Measurements from ENCODE around the gene HCFC2. TPM values are rescaled to one million over a fixed set of nuclear protein-coding genes. Genes with fewer than 3 reads are reported as not detected.

HCFC2 gene
- polyA plus RNA-seq, 1 of the 3 experiments (the other 2 are of a cell fraction) = 5.2 TPM

GRCh38 chr12:104147346-104147745 is 83.0 kb downstream of the HCFC2 start (continued):
- TF ChIP-seq, protein P1, sequence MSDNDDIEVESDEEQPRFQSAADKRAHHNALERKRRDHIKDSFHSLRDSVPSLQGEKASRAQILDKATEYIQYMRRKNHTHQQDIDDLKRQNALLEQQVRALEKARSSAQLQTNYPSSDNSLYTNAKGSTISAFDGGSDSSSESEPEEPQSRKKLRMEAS (IDR thresholded peaks at IDR 0.05; ENCODE audit: low read depth) = no peak
- TF ChIP-seq REST (IDR thresholded peaks at IDR 0.05; ENCODE audit: low read depth, low read length) = no peak
- no peak for TF ChIP-seq NRF1 (IDR thresholded peaks at IDR 0.05; ENCODE audit: low read depth, low read length)
- TF ChIP-seq, protein P2, sequence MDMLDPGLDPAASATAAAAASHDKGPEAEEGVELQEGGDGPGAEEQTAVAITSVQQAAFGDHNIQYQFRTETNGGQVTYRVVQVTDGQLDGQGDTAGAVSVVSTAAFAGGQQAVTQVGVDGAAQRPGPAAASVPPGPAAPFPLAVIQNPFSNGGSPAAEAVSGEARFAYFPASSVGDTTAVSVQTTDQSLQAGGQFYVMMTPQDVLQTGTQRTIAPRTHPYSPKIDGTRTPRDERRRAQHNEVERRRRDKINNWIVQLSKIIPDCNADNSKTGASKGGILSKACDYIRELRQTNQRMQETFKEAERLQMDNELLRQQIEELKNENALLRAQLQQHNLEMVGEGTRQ (IDR thresholded peaks at IDR 0.05; ENCODE audit: borderline replicate concordance, low read depth, low read length) = no peak
- no peak for TF ChIP-seq MXI1 (IDR thresholded peaks at IDR 0.05; ENCODE audit: low read depth, low read length)

DNA sequence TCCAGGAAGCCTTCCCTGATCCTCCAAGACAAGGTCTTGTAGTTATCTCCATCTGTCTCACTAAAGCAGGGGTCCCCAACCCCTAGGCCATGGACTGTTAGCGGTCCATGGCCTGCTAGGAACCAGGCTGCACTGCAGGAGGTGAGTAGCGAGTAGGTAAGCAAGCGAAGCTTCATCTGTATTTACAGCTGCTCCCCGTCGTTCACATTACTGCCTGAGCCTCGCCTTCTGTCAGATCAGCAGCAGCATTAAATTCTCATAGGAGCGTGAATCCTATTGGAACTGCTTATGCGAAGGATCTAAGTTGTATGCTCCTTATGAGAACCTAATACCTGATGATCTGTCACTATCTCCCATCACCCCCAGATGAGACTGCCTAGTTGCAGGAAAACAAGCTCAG is 86.1 kb downstream of the HCFC2 start:
- WGBS (ENCODE audit: low lambda C conversion rate) = 89% methylated on average over 8 of the region's 8 CpGs
- no peak overlapping the region for H3K9ac ChIP-seq
- H3K27ac ChIP-seq (ENCODE audit: low read depth in 2 of 2, low read length in 1 of 2) = no peak overlapping the region
- no peaks in the 10 kb centered on the region for H3K36me3 ChIP-seq (replicated peaks in 1 of 2; ENCODE audit: control insufficient read depth in 1 of 2, insufficient read depth in 2 of 2, low read length in 1 of 2)
- no peak overlapping the region for H2AFZ ChIP-seq (ENCODE audit: low read depth)
- CTCF ChIA-PET = no interaction called here
- H3K4me1 ChIP-seq (ENCODE audit: control insufficient read depth in 1 of 2, insufficient read depth in 2 of 2, low read depth in 1 of 2, low read length in 1 of 2) = peaks cover 0 to 4% of the 10 kb centered on the region in 2 experiments; a peak in 1 of 4 replicates
- H3K4me2 ChIP-seq = no peak overlapping the region
- H4K20me1 ChIP-seq (ENCODE audit: insufficient read depth) = no peaks in the 10 kb centered on the region
- POLR2A ChIA-PET = no interaction called here
- H3K27me3 ChIP-seq (ENCODE audit: insufficient read depth) = no peaks in the 10 kb centered on the region
- DNase-seq = no peak
- H3K4me3 ChIP-seq (ENCODE audit: low read depth in 2 of 2, low read length in 1 of 2) = no peak overlapping the region
- no peaks in the 10 kb centered on the region for H3K9me3 ChIP-seq
- H3K79me2 ChIP-seq (ENCODE audit: insufficient read depth) = no peaks in the 10 kb centered on the region
- H3K9me2 ChIP-seq = no peaks in the 10 kb centered on the region
- no peaks in the 10 kb centered on the region for H3F3A ChIP-seq (replicated peaks; ENCODE audit: insufficient read depth)
- TF ChIP-seq USF1 (IDR thresholded peaks at IDR 0.05; ENCODE audit: borderline replicate concordance, low read depth) (no peak), FOXJ3 (CRISPR knock-in tag; IDR thresholded peaks at IDR 0.05) (no peak), GATA2 (CRISPR knock-in tag; IDR thresholded peaks at IDR 0.05) (no peak), EZH2phosphoT487 (IDR thresholded peaks at IDR 0.05; ENCODE audit: borderline replicate concordance, low read depth) (no peak), NRF1 (IDR thresholded peaks at IDR 0.05; ENCODE audit: low read depth, low read length) (no peak), MXI1 (IDR thresholded peaks at IDR 0.05; ENCODE audit: low read depth, low read length) (no peak), MEF2A (IDR thresholded peaks at IDR 0.05; ENCODE audit: borderline replicate concordance, low read depth) (no peak), TEAD4 (IDR thresholded peaks at IDR 0.05; ENCODE audit: borderline replicate concordance, insufficient read depth) (no peak), RXRA (IDR thresholded peaks at IDR 0.05; ENCODE audit: borderline replicate concordance, low read depth) (no peak), POLR2AphosphoS5 (IDR thresholded peaks at IDR 0.05; ENCODE audit: low read depth, low read length) (no peak), ZBTB33 (IDR thresholded peaks at IDR 0.05; ENCODE audit: borderline replicate concordance, low read depth) (no peak), GABPA (IDR thresholded peaks at IDR 0.05; ENCODE audit: low read depth) (no peak), RCOR1 (IDR thresholded peaks at IDR 0.05; ENCODE audit: low read length) (no peak), REST (IDR thresholded peaks at IDR 0.05; ENCODE audit: low read depth, low read length) (no peak)
- TF ChIP-seq, protein P2 (IDR thresholded peaks at IDR 0.05; ENCODE audit: borderline replicate concordance, low read depth, low read length) = no peak
- TF ChIP-seq, protein P1 (IDR thresholded peaks at IDR 0.05; ENCODE audit: low read depth) = no peak
